Endodermal cell (in vitro differentiated cells): ENCODE data around the gene GATB. TPM values are rescaled to one million over a fixed set of nuclear protein-coding genes. Genes with fewer than 3 reads are reported as not detected.

Source experiments
- DNase-seq: peaks from one replicate; pipeline ENCODE4 v3.0.0-alpha.2; 2017
- H3K27ac ChIP-seq: 2 replicates; pipeline ENCODE4 v1.5.1; 2013; ENCODE audit warnings: mild to moderate bottlenecking, low read depth, low read length, moderate library complexity
- H3K27me3 ChIP-seq: 2 replicates; pipeline ENCODE4 v1.6.1; 2013; ENCODE audit warnings: mild to moderate bottlenecking, low read length, moderate library complexity; ENCODE audit not compliant: insufficient read depth, control insufficient read depth, poor library complexity, severe bottlenecking
- H3K36me3 ChIP-seq: 2 replicates; pipeline ENCODE4 v1.7.0; 2013; ENCODE audit warnings: mild to moderate bottlenecking, low read length, moderate library complexity; ENCODE audit not compliant: control insufficient read depth, insufficient read depth
- H3K4me1 ChIP-seq: one replicate; pipeline ENCODE4 v1.7.0; 2013; ENCODE audit warnings: low read length; ENCODE audit not compliant: control insufficient read depth, insufficient read depth
- H3K4me3 ChIP-seq: 2 replicates; pipeline ENCODE4 v1.5.1; 2013; ENCODE audit warnings: mild to moderate bottlenecking, low read length, moderate library complexity
- H3K9ac ChIP-seq: 2 replicates; pipeline ENCODE4 v1.6.1; 2013; ENCODE audit warnings: mild to moderate bottlenecking, low read length, moderate library complexity; ENCODE audit not compliant: poor library complexity, severe bottlenecking; ENCODE audit errors: extremely low read depth
- H3K9me3 ChIP-seq: 2 replicates; pipeline ENCODE4 v1.6.1; 2013; ENCODE audit warnings: mild to moderate bottlenecking, low read length, moderate library complexity; ENCODE audit not compliant: control insufficient read depth
- H3K27ac Mint-ChIP-seq: 2 replicates; pipeline ENCODE4 v1.8.0; 2020; ENCODE audit warnings: mixed read lengths
- H3K27me3 Mint-ChIP-seq: 2 replicates; pipeline ENCODE4 v1.8.0; 2021; ENCODE audit warnings: mild to moderate bottlenecking, mixed read lengths; ENCODE audit not compliant: insufficient read depth
- H3K36me3 Mint-ChIP-seq: 2 replicates; pipeline ENCODE4 v1.8.0; 2020; ENCODE audit warnings: low read depth, mixed read lengths
- H3K4me1 Mint-ChIP-seq: 2 replicates; pipeline ENCODE4 v1.8.0; 2020; ENCODE audit warnings: mixed read lengths
- H3K4me3 Mint-ChIP-seq: 2 replicates; pipeline ENCODE4 v1.8.0; 2020; ENCODE audit warnings: mild to moderate bottlenecking, moderate library complexity, mixed read lengths
- H3K9me3 Mint-ChIP-seq: 2 replicates; pipeline ENCODE4 v1.8.0; 2020; ENCODE audit warnings: mild to moderate bottlenecking, mixed read lengths
- WGBS, 2 experiments: methylation state at CpG; one replicate each; pipeline versions ENCODE4 v1.1.5 to v1.1.7; 2013; ENCODE audit warnings: missing lambda C conversion rate in 2 of 2, mixed read lengths in 1 of 2; ENCODE audit not compliant: insufficient coverage in 1 of 2, insufficient read length in 1 of 2; 5-methylcytosine and 5-hydroxymethylcytosine counted together
- total RNA-seq, 2 donors: library from RNA; stranded (reverse); fragmentation: NEBNext Ultra II Directional in 1 of 2; extraction: Animal tissue kit (Norgen Biotek cat#: 25700) in 1 of 2; gene quantifications; 2 replicates in 1 of 2; 3 replicates in 1 of 2; pipeline ENCODE4 v1.2.1, GENCODE V29; 2021
- TF ChIP-seq, protein P1 (sequence below): fragments of 200-600 bp; sonication (generic); conservative IDR thresholded peaks from 2 replicates; pipeline ENCODE4 v1.5.0; 2021; ENCODE audit warnings: antibody characterized with exemption, mild to moderate bottlenecking

Gene GATB
- total RNA-seq, 2 donors from 2014 or later = 18.3 to 20.5 TPM

DNA sequence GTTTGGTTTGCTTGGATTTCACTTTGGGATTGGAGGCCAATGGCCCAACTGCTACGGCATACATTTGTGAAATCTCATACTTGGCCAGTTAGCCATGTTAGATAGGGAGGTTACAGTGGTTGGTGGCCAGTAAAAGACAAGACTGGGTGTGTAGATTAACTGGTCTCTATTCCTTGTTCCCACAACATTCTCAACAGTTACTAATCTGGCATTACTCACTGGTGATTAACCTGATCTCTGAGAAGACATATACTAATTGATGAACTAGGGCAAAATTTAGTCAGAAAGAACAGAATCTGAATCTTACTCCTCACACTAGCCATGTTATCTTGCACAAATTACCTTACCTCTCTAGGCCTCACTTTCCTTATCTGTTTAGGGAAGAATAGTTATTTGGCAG, 33.4 kb downstream of the GATB start:
- 82% methylated on average over 1 of the region's 1 CpG; no CpG with 5 or more reads in 1 of the 2 experiments for WGBS, 2 experiments
- Histone ChIP-seq H3K4me3 (no peak overlapping the region), H3K4me1 (no peaks in the 10 kb centered on the region), H3K27me3 (no peaks in the 10 kb centered on the region), H3K27ac (no peak overlapping the region), H3K36me3 (no peaks in the 10 kb centered on the region), H3K9ac (no peak overlapping the region), H3K9me3 (no peaks in the 10 kb centered on the region)
- peaks cover 9% of the 10 kb centered on the region for H3K36me3 Mint-ChIP-seq
- H3K27ac Mint-ChIP-seq = no peak overlapping the region
- no peak for DNase-seq
- peaks cover 6% of the 10 kb centered on the region for H3K4me1 Mint-ChIP-seq
- TF ChIP-seq, protein P1, sequence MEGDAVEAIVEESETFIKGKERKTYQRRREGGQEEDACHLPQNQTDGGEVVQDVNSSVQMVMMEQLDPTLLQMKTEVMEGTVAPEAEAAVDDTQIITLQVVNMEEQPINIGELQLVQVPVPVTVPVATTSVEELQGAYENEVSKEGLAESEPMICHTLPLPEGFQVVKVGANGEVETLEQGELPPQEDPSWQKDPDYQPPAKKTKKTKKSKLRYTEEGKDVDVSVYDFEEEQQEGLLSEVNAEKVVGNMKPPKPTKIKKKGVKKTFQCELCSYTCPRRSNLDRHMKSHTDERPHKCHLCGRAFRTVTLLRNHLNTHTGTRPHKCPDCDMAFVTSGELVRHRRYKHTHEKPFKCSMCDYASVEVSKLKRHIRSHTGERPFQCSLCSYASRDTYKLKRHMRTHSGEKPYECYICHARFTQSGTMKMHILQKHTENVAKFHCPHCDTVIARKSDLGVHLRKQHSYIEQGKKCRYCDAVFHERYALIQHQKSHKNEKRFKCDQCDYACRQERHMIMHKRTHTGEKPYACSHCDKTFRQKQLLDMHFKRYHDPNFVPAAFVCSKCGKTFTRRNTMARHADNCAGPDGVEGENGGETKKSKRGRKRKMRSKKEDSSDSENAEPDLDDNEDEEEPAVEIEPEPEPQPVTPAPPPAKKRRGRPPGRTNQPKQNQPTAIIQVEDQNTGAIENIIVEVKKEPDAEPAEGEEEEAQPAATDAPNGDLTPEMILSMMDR = no peak
- peaks cover 13% of the 10 kb centered on the region for H3K9me3 Mint-ChIP-seq
- H3K27me3 Mint-ChIP-seq = no peaks in the 10 kb centered on the region
- H3K4me3 Mint-ChIP-seq = no peak overlapping the region

DNA sequence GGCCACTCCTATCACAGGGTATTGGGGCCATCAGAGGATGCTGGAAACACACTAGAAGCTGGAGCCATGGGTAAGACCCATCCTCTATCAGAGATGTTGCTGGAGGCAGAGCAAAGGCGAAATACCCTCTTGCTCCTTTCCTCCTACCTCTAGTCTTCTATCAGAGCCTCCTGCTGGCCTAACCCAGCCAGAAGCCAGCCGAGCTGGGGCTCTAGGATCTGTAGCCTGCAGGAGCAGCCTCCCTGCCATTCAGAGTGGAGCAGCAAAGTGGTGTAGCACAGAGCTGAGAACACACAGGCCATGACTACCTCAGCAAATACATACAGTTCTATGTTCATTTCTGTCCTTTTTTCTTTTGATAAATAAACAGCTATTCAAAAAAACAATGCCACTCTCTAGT, 35.7 kb downstream of the GATB start:
- no peaks in the 10 kb centered on the region for H3K36me3 ChIP-seq
- Mint-ChIP-seq H3K27ac (no peak overlapping the region), H3K27me3 (no peaks in the 10 kb centered on the region), H3K4me3 (no peak overlapping the region), H3K9me3 (no peaks in the 10 kb centered on the region), H3K36me3 (no peaks in the 10 kb centered on the region), H3K4me1 (peaks cover 6% of the 10 kb centered on the region)
- no peaks in the 10 kb centered on the region for H3K9me3 ChIP-seq
- H3K27me3 ChIP-seq = no peaks in the 10 kb centered on the region
- no peak overlapping the region for H3K9ac ChIP-seq
- no peak overlapping the region for H3K27ac ChIP-seq
- peak; percentile 64 for DNase-seq
- no peaks in the 10 kb centered on the region for H3K4me1 ChIP-seq
- no peak overlapping the region for H3K4me3 ChIP-seq
- TF ChIP-seq, protein P1 = peak; percentile 46
- 78% methylated on average over 2 of the region's 2 CpGs; no CpG with 5 or more reads in 1 of the 2 experiments for WGBS, 2 experiments

DNA sequence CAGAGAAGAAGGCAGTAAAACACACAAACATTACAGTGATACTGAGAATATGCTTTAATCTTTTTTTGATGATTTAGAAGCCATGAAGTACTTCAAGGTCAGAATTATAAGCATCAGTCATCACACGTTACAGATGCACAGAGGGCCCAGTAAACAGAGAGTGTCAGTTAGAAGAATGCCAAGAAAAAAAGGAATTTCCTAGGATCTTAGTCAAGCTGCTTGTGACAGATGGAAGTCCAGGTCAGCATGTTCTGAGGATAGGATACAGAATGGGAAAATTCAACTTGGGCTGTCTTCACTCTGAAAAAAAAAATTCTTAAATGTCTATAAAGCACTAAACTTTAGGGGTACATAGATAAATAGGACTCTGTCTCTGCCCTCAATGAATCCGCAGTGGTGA, 38.9 kb downstream of the GATB start:
- no peak for DNase-seq
- Histone ChIP-seq H3K36me3 (no peaks in the 10 kb centered on the region), H3K27me3 (no peaks in the 10 kb centered on the region), H3K9ac (no peak overlapping the region), H3K27ac (no peak overlapping the region), H3K4me3 (no peak overlapping the region), H3K4me1 (peaks cover 10% of the 10 kb centered on the region), H3K9me3 (no peaks in the 10 kb centered on the region)
- Mint-ChIP-seq H3K27me3 (no peaks in the 10 kb centered on the region), H3K4me1 (peaks cover 25% of the 10 kb centered on the region), H3K4me3 (no peak overlapping the region), H3K36me3 (no peaks in the 10 kb centered on the region), H3K27ac (no peak overlapping the region), H3K9me3 (no peaks in the 10 kb centered on the region)
- TF ChIP-seq, protein P1 = no peak
- 87 to 91% methylated on average over 2 of the region's 2 CpGs for WGBS, 2 experiments
